HG02973 (cell line): ENCODE results near the gene SERPIND1.
"Not testable (repeated sequence)": the region's sequence is repeated elsewhere in the genome, so short reads cannot be mapped to it uniquely, and the experiment has no call there.

Experiments used
- ATAC-seq: cut with Tn5 transposase; IDR thresholded peaks from one replicate; pipeline ENCODE4 v1.9.1; 2021; ENCODE audit warnings: moderate library complexity; ENCODE audit not compliant: unreplicated experiment

The SERPIND1 gene

GRCh38 chr22:20746431-20747189 lies 27.3 kb upstream of the SERPIND1 start:
- no peak for ATAC-seq

GRCh38 chr22:20747223-20747622 lies 26.7 kb upstream of the SERPIND1 start:
- no peak for ATAC-seq

- ATAC-seq, result no peak
Observed at GRCh38 chr22:20748082-20748481, 25.8 kb upstream of the SERPIND1 start.

- ATAC-seq, result no peak
Observed at GRCh38 chr22:20748731-20749428, 25.0 kb upstream of the SERPIND1 start.

GRCh38 chr22:20749453-20749852 lies 24.5 kb upstream of the SERPIND1 start:
- ATAC-seq, result no peak

GRCh38 chr22:20750461-20751184 lies 23.3 kb upstream of the SERPIND1 start:
- ATAC-seq, result no peak

- ATAC-seq, result no peak
Observed at GRCh38 chr22:20751185-20751851, 22.6 kb upstream of the SERPIND1 start.

- no peak for ATAC-seq
Observed at GRCh38 chr22:20752104-20752741, 21.7 kb upstream of the SERPIND1 start.

GRCh38 chr22:20752873-20753272 lies 21.0 kb upstream of the SERPIND1 start:
- ATAC-seq, result no peak

GRCh38 chr22:20756846-20757245 lies 17.1 kb upstream of the SERPIND1 start:
- ATAC-seq, result no peak

GRCh38 chr22:20758688-20759087 lies 15.2 kb upstream of the SERPIND1 start:
- ATAC-seq, result no peak

- no peak for ATAC-seq
Observed at GRCh38 chr22:20760084-20760483, 13.8 kb upstream of the SERPIND1 start.

- ATAC-seq, result no peak
Observed at GRCh38 chr22:20761536-20761935, 12.4 kb upstream of the SERPIND1 start.

GRCh38 chr22:20762233-20762796 lies 11.6 kb upstream of the SERPIND1 start:
- no peak for ATAC-seq

GRCh38 chr22:20763630-20764470 lies 10.1 kb upstream of the SERPIND1 start:
- no peak for ATAC-seq

- ATAC-seq, result no peak
Observed at GRCh38 chr22:20764471-20764720, 9.5 kb upstream of the SERPIND1 start.

- no peak for ATAC-seq
Observed at GRCh38 chr22:20764729-20765128, 9.2 kb upstream of the SERPIND1 start.

- no peak for ATAC-seq
Observed at GRCh38 chr22:20765938-20766337, 8.0 kb upstream of the SERPIND1 start.

GRCh38 chr22:20766530-20766929 lies 7.4 kb upstream of the SERPIND1 start:
- ATAC-seq, result no peak

- not testable (repeated sequence) for ATAC-seq
Observed at GRCh38 chr22:20769496-20769826, 4.5 kb upstream of the SERPIND1 start.
